Activated CD4-positive, alpha-beta T cell treated with anti-CD3 and anti-CD28 coated beads for 36 hours (primary cell): ENCODE results near the gene MSN. TPM values are rescaled to one million over a fixed set of nuclear protein-coding genes. Genes with fewer than 3 reads are reported as not detected.
"Not testable (repeated sequence)": the region's sequence is repeated elsewhere in the genome, so short reads cannot be mapped to it uniquely, and the experiment has no call there.

Experiments used
- ATAC-seq: fragments of 200-7000 bp; cut with Tn5 transposase; one replicate; pipeline ENCODE4 v1.10.0; 2021; ENCODE audit warnings: mild to moderate bottlenecking, moderate library complexity
- CTCF ChIA-PET: fragments of 350-600 bp; sonication (Branson Sonifier 250); formaldehyde crosslinking; loops from one replicate; lab custom pipeline; 2021; ENCODE audit warnings: antibody characterized with exemption; lab: Charles Lee
- POLR2A ChIA-PET: fragments of 350-600 bp; sonication (Branson Sonifier 250); formaldehyde crosslinking; loops from one replicate; lab custom pipeline; 2021; ENCODE audit warnings: antibody characterized with exemption, inconsistent platforms; lab: Charles Lee
- DNase-seq: peaks from one replicate; pipeline ENCODE4 v3.0.0-alpha.2; 2020
- H3K27ac Mint-ChIP-seq: one replicate; pipeline ENCODE4 v1.8.0; 2021; ENCODE audit warnings: mixed read lengths
- H3K27me3 Mint-ChIP-seq: one replicate; pipeline ENCODE4 v1.8.0; 2021; ENCODE audit warnings: mixed read lengths
- H3K36me3 Mint-ChIP-seq: one replicate; pipeline ENCODE4 v1.8.0; 2021; ENCODE audit warnings: low read depth, mixed read lengths
- H3K4me1 Mint-ChIP-seq: one replicate; pipeline ENCODE4 v1.8.0; 2021; ENCODE audit warnings: mixed read lengths
- H3K4me3 Mint-ChIP-seq: one replicate; pipeline ENCODE4 v1.8.0; 2021; ENCODE audit warnings: mild to moderate bottlenecking, moderate library complexity, mixed read lengths
- H3K9me3 Mint-ChIP-seq: one replicate; pipeline ENCODE4 v1.8.0; 2021; ENCODE audit warnings: low read depth, mixed read lengths
- intact Hi-C, 2 experiments: fragments of 100-400 bp; cut with DNase I in 1 of 2; cut with micrococcal nuclease in 1 of 2; formaldehyde crosslinking; loops; one replicate each; pipeline versions ENCODE4 v1.14.2 to v1.15.1; 2022 to 2024; cut with DNase I, micrococcal nuclease
- total RNA-seq, 2 experiments: library from RNA; stranded (reverse); gene quantifications; one replicate each; pipeline ENCODE4 v1.2.3, GENCODE V29; 2021

Gene MSN
- total RNA-seq, 2 experiments from 2014 or later = 476 to 609 TPM

GRCh38 chrX:65745992-65746391, 78.5 kb downstream of the MSN start:
- CTCF ChIA-PET = no interaction called here
- DNase-seq = no peak
- H3K27ac Mint-ChIP-seq = no peak overlapping the region

GRCh38 chrX:65750674-65751469, 83.4 kb downstream of the MSN start:
- Mint-ChIP-seq H3K27ac (peak overlapping the region; percentile 31), H3K4me1 (peaks cover 55% of the 10 kb centered on the region), H3K36me3 (no peaks in the 10 kb centered on the region), H3K27me3 (no peaks in the 10 kb centered on the region), H3K4me3 (no peak overlapping the region), H3K9me3 (peaks cover 4% of the 10 kb centered on the region)
- intact Hi-C loops = loop anchor here in 1 of 2 experiments (10.0 kb wide), 1 partner anchor 174 kb away; no protein-coding TSS in a partner anchor
- ChIA-PET POLR2A (interaction anchor here (0.6 kb wide), 1 partner anchor 252 kb away, joined by 3 read pairs; no protein-coding TSS in a partner anchor), CTCF (interaction anchor here (0.6 to 0.8 kb wide), 4 partner anchors 52 to 235 kb away, joined by 3 to 4 read pairs (median 3); no protein-coding TSS in a partner anchor)
- ATAC-seq (peak; percentile 82), DNase-seq (peak; percentile 47)

More at GRCh38 chrX:65745992-65746391, 78.5 kb downstream of the MSN start:
- no peak overlapping the region for H3K4me3 Mint-ChIP-seq
- ATAC-seq = no peak
- intact Hi-C loops = loop anchor here in 1 of 2 experiments (5.0 kb wide), 1 partner anchor 241 kb away; no protein-coding TSS in a partner anchor
- POLR2A ChIA-PET = no interaction called here
- peaks cover 25% of the 10 kb centered on the region for H3K36me3 Mint-ChIP-seq
- peaks cover 58% of the 10 kb centered on the region for H3K4me1 Mint-ChIP-seq
- H3K9me3 Mint-ChIP-seq = no peaks in the 10 kb centered on the region
- H3K27me3 Mint-ChIP-seq = no peaks in the 10 kb centered on the region

GRCh38 chrX:65751519-65751918, 84.1 kb downstream of the MSN start:
- ATAC-seq = no peak
- peaks cover 4% of the 10 kb centered on the region for H3K9me3 Mint-ChIP-seq
- peaks cover 55% of the 10 kb centered on the region for H3K4me1 Mint-ChIP-seq
- intact Hi-C loops = loop anchor here in 1 of 2 experiments (10.0 kb wide), 1 partner anchor 173 kb away; no protein-coding TSS in a partner anchor
- no peak for DNase-seq
- CTCF ChIA-PET = interaction anchor here (0.8 kb wide), 1 partner anchor 155 kb away, joined by 3 read pairs; no protein-coding TSS in a partner anchor
- POLR2A ChIA-PET = no interaction called here
- H3K4me3 Mint-ChIP-seq = no peak overlapping the region
- H3K36me3 Mint-ChIP-seq = no peaks in the 10 kb centered on the region
- peak overlapping the region; percentile 13 for H3K27ac Mint-ChIP-seq
- H3K27me3 Mint-ChIP-seq = no peaks in the 10 kb centered on the region

- Mint-ChIP-seq H3K4me3 (no peak overlapping the region), H3K36me3 (no peaks in the 10 kb centered on the region), H3K27ac (no peak overlapping the region), H3K4me1 (peaks cover 58% of the 10 kb centered on the region), H3K27me3 (no peaks in the 10 kb centered on the region), H3K9me3 (peaks cover 4% of the 10 kb centered on the region)
- no peak for ATAC-seq
- ChIA-PET POLR2A (no interaction called here), CTCF (interaction anchor here (1.0 kb wide), 1 partner anchor 79 kb away, joined by 3 read pairs; no protein-coding TSS in a partner anchor)
- intact Hi-C loops = loop anchor here in 1 of 2 experiments (10.0 kb wide), 1 partner anchor 173 kb away; no protein-coding TSS in a partner anchor
- no peak for DNase-seq
Observed at GRCh38 chrX:65752294-65752693, 84.8 kb downstream of the MSN start.

GRCh38 chrX:65755786-65756185, 88.3 kb downstream of the MSN start:
- no peak overlapping the region for H3K27ac Mint-ChIP-seq
- H3K36me3 Mint-ChIP-seq = peaks cover under 1% of the 10 kb centered on the region
- CTCF ChIA-PET = no interaction called here
- intact Hi-C loops = loop anchor here in 1 of 2 experiments (10.0 kb wide), 1 partner anchor 169 kb away; no protein-coding TSS in a partner anchor
- DNase-seq (no peak), ATAC-seq (no peak)
- H3K9me3 Mint-ChIP-seq = peaks cover 4% of the 10 kb centered on the region
- H3K4me1 Mint-ChIP-seq = peaks cover 53% of the 10 kb centered on the region
- H3K4me3 Mint-ChIP-seq = no peak overlapping the region
- H3K27me3 Mint-ChIP-seq = no peaks in the 10 kb centered on the region
- POLR2A ChIA-PET = no interaction called here

- Mint-ChIP-seq H3K27me3 (no peaks in the 10 kb centered on the region), H3K36me3 (peaks cover 8% of the 10 kb centered on the region), H3K4me3 (no peak overlapping the region), H3K9me3 (peaks cover 14% of the 10 kb centered on the region), H3K4me1 (peaks cover 41% of the 10 kb centered on the region), H3K27ac (no peak overlapping the region)
- ATAC-seq (no peak), DNase-seq (no peak)
- ChIA-PET CTCF (no interaction called here), POLR2A (no interaction called here)
- intact Hi-C loops = loop anchor here in 1 of 2 experiments (10.0 kb wide), 1 partner anchor 167 kb away; no protein-coding TSS in a partner anchor
Observed at GRCh38 chrX:65757943-65758342, 90.5 kb downstream of the MSN start.

- POLR2A ChIA-PET = no interaction called here
- no peak for ATAC-seq
Observed at GRCh38 chrX:65758505-65758904, 91.1 kb downstream of the MSN start.

GRCh38 chrX:65759525-65759924, 92.1 kb downstream of the MSN start:
- POLR2A ChIA-PET, H3K4me3 Mint-ChIP-seq, ATAC-seq, DNase-seq, H3K27ac Mint-ChIP-seq, H3K27me3 Mint-ChIP-seq, CTCF ChIA-PET: not testable (repeated sequence)
- peaks cover 46% of the 10 kb centered on the region for H3K4me1 Mint-ChIP-seq
- H3K36me3 Mint-ChIP-seq = peaks cover 11% of the 10 kb centered on the region
- peaks cover 11% of the 10 kb centered on the region for H3K9me3 Mint-ChIP-seq
- intact Hi-C loops = loop anchor here in 1 of 2 experiments (10.0 kb wide), 1 partner anchor 165 kb away; no protein-coding TSS in a partner anchor

More at GRCh38 chrX:65758505-65758904, 91.1 kb downstream of the MSN start:
- Mint-ChIP-seq H3K9me3 (peaks cover 14% of the 10 kb centered on the region), H3K36me3 (peaks cover 8% of the 10 kb centered on the region), H3K4me3 (no peak overlapping the region), H3K27ac (no peak overlapping the region), H3K4me1 (peaks cover 46% of the 10 kb centered on the region), H3K27me3 (no peaks in the 10 kb centered on the region)
- DNase-seq = no peak
- CTCF ChIA-PET = no interaction called here
- intact Hi-C loops = loop anchor here in 1 of 2 experiments (10.0 kb wide), 1 partner anchor 166 kb away; no protein-coding TSS in a partner anchor

GRCh38 chrX:65769564-65770292, 102.3 kb downstream of the MSN start:
- ChIA-PET CTCF (interaction anchor here (0.6 kb wide), 1 partner anchor 44 kb away, joined by 3 read pairs; no protein-coding TSS in a partner anchor), POLR2A (no interaction called here)
- no peaks in the 10 kb centered on the region for H3K27me3 Mint-ChIP-seq
- DNase-seq (no peak), ATAC-seq (no peak)
- intact Hi-C loops = loop anchor here in 1 of 2 experiments (10.0 kb wide), 1 partner anchor 145 kb away; no protein-coding TSS in a partner anchor
- H3K9me3 Mint-ChIP-seq = no peaks in the 10 kb centered on the region
- no peak overlapping the region for H3K4me3 Mint-ChIP-seq
- no peak overlapping the region for H3K27ac Mint-ChIP-seq
- no peaks in the 10 kb centered on the region for H3K4me1 Mint-ChIP-seq
- H3K36me3 Mint-ChIP-seq = no peaks in the 10 kb centered on the region

- intact Hi-C loops = no loop called here
Observed at GRCh38 chrX:65772842-65773241, 105.4 kb downstream of the MSN start.

GRCh38 chrX:65781845-65782244, 114.4 kb downstream of the MSN start:
- POLR2A ChIA-PET = interaction anchor here (0.6 kb wide), 1 partner anchor 57 kb away, joined by 3 read pairs; no protein-coding TSS in a partner anchor
- Mint-ChIP-seq H3K27ac (no peak overlapping the region), H3K4me1 (peaks cover 22% of the 10 kb centered on the region), H3K36me3 (no peaks in the 10 kb centered on the region), H3K9me3 (no peaks in the 10 kb centered on the region), H3K4me3 (no peak overlapping the region), H3K27me3 (no peaks in the 10 kb centered on the region)
- CTCF ChIA-PET = interaction anchor here (0.7 kb wide), 1 partner anchor 59 kb away, joined by 3 read pairs; no protein-coding TSS in a partner anchor
- ATAC-seq = peak; percentile 65
- intact Hi-C loops = no loop called here
- no peak for DNase-seq

More at GRCh38 chrX:65772842-65773241, 105.4 kb downstream of the MSN start:
- Mint-ChIP-seq H3K36me3 (no peaks in the 10 kb centered on the region), H3K27ac (no peak overlapping the region), H3K4me1 (no peaks in the 10 kb centered on the region), H3K9me3 (no peaks in the 10 kb centered on the region), H3K27me3 (no peaks in the 10 kb centered on the region), H3K4me3 (no peak overlapping the region)
- POLR2A ChIA-PET = no interaction called here
- ATAC-seq (no peak), DNase-seq (no peak)
- CTCF ChIA-PET = no interaction called here
